HG02759 (cell line): ENCODE measurements around the gene SPRN.
"Not testable (repeated sequence)": the region's sequence is repeated elsewhere in the genome, so short reads cannot be mapped to it uniquely, and the experiment has no call there.

Experiments used
- ATAC-seq: cut with Tn5 transposase; IDR thresholded peaks from one replicate; pipeline ENCODE4 v1.9.1; 2021; ENCODE audit warnings: mild to moderate bottlenecking, moderate library complexity; ENCODE audit not compliant: unreplicated experiment

Gene SPRN, protein sequence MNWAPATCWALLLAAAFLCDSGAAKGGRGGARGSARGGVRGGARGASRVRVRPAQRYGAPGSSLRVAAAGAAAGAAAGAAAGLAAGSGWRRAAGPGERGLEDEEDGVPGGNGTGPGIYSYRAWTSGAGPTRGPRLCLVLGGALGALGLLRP

GRCh38 chr10:133424601-133425000 is at the start of gene SPRN:
TSS of gene SPRN (minus strand) at chr10:133424625. CDS start at chr10:133423681, 944 bp downstream.
- ATAC-seq, result not testable (repeated sequence)

DNA sequence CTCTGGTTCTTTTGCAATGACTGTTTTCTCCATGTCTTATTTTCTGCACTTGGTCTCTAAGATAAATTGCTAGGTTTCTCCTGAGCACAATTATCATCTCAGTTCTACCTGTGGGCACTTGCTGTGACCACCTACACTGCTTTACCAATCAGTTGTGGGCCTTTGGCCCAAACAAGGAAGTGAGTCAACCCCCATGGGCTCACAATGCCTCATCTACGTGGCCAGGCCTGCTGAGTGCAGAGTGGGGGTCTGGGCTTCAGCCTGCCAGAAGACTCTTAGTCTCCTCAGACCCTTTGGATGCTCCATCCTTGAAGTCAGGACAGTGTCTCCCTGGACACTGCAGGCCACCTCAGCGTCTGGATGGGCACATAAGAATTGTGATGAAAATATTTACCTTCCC is 49.6 kb upstream of the SPRN start:
- ATAC-seq, result no peak

- ATAC-seq, result no peak
Observed at GRCh38 chr10:133473270-133473669, 48.8 kb upstream of the SPRN start.

- no peak for ATAC-seq
Observed at GRCh38 chr10:133471300-133472109, 47.1 kb upstream of the SPRN start.

DNA sequence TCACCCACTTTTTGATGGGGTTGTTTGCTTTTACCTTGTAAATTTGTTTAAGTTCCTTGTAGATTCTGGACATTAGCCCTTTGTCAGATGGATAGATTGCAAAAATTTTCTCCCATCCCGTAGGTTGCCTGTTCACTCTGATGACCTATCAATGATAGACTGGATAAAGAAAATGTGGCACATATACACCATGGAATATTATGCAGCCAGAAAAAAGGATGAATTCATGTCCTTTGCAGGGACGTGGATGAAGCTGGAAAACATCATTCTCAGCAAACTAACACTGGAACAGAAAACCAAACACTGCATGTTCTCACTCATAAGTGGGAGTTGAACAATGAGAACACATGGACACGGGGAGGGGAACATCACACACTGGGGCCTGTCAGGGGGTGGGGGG is 44.8 kb upstream of the SPRN start:
- ATAC-seq, result not testable (repeated sequence)

- no peak for ATAC-seq
Observed at GRCh38 chr10:133467286-133467911, 43.0 kb upstream of the SPRN start.

DNA sequence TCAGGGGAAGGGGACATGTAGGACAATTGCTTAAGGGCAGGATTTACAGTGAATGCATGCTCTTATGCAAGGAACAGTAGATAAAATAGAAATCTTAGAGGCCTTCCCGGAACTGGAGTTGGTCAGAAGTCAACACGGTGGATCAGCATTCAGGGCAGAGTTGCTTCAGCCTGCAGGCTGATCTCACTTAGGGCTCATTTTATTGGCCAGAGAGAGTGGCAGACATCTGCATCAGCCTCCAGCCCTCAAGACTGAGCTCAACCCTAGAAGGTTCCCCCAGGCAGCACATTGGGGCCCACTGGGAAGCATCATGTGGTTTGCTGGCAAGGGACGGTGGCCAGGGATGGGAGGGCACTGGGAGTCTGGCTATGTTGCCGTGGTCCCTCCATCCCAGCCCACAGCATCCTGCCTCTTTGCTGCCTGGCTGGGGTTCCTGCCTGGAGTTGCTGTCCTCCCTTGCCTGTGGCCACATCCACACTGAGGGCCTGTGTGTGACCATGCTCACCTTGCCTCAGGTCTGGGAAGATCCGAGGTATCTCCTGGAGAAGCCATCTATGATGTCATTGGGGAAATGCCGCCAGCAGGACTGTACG is 42.4 kb upstream of the SPRN start:
- ATAC-seq, result no peak

DNA sequence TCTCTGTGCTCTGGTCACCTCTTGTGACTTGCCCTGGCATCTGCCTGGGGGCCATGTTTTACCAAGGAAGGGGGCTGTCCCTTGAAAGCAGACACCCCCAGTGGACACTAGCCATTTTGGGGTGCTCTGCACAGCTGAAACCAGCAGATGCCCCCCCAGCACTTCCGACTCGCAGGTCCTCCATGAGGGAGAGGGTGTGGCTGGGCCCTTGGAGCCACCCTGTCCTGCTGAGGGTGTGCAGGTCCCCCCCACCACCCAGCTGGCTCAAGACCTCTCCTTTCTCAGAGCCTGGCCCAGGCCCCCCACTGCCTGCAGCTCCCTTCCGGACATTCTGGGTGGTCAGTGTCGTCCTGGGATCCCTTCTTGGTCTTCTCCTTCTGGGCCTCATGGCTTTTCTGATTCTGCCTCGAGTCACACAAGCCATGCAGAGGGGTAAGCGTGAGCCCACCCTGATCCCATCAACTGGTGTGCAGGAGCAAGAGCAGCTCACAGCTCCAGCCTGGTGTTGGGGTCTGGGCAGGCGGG is 41.6 kb upstream of the SPRN start:
- ATAC-seq, result no peak

DNA sequence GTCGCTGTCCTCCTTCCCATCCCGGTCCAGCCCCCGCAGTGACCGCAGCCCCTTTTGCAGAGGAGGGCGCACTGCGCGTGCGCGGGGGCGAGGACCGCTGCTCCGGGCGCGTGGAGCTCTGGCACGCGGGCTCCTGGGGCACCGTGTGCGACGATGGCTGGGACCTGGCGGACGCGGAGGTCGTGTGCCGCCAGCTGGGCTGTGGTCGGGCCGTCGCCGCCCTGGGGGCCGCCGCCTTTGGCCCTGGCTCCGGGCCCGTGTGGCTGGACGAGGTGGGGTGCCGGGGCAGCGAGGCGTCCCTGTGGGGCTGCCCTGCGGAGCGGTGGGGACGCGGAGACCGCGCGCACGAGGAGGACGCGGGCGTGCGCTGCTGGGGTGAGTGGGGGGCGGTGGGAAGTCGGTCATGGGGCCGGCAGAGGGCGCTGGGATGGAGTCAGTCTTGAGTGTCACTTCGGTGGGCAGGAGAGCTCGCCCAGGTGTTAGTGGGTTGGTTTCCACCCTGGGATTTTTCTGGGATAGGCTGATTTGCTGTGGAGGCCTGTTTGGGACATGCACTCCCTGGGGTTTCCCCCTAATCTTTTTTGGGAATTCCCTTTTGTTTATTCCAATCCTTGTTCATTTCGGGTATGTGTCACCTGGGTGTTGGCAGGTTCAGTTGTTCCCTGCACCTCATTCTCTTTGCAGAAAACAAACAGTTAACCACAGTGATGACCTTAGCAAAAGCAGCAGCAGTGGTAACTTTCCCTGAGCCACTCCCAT is 40.9 kb upstream of the SPRN start:
- ATAC-seq, result no peak

- ATAC-seq, result no peak
Observed at GRCh38 chr10:133464582-133465031, 40.2 kb upstream of the SPRN start.

DNA sequence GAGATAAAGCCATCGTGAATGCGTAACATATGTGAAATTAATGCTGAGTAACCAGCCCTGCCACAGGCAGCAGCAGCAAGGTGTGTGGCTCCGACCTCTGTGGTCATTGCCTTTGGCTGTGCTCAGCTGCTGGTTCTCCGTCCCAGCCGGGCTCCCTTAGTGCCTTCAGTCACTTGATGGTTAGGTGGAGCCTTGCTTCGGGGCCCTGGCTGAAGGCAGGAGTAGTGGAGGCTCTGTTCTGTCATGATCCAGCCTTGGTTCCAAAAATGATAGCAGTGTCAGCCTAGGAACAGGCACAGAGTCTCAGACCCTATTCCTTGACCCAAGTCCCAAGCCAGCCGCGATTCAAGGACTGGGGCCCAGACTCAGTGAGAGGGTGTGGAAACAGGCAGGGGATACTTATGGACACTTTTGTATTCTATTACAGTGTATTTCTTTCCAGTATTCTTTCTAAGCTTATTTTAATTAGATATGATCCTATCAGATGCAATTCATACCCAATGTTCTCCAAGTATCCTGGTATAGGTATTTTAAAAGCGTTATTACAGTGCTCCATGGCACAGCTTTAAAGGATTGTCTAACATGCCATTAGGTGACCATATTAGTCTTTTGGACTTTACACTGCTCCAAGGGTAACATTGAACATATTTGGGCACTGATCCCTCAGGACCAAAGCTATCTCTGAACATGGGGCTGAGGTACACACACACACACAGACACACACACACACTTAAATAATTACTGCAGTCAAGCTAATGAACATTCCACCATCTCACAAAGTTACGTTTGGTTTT is 38.3 kb upstream of the SPRN start:
- ATAC-seq, result no peak

DNA sequence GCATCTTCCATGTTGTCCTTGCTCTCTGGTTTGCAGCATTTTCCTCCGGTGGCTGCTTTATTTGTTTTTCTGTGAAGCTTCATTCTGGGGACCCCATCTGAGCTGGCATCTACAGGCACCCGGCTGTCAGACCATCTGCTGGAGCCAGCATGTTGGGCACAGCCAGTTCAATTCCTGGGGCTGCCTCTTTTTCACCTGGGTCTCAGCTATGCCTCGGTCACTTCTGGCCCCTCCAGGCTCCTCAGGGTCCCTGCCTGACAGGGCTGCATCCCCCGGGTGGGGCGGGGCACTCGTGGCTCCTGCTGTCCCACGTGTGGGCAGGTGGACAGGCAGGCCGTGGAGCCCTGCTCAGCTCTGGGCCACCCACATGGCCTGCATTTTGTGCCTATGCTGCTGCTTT is 37.4 kb upstream of the SPRN start:
- ATAC-seq, result no peak

DNA sequence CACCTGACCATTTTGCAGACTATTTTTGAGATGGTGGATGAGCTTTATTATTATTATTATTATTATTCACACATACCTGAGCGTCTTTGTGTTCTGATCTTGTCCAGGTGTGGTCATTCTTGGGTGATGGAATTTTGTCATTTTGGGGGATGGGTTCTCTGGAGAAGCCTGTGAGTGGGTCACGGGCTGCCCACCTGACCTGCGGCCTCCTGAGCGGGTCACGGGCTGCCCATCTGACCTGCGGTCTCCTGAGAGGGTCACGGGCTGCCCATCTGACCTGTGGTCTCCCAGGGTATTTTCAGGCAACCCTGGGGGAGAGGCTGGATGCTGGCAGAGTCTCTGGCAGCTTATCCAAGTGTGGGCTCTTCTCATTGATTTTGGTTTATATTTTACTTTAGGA is 36.6 kb upstream of the SPRN start:
- ATAC-seq, result no peak

GRCh38 chr10:133460208-133460769 is 35.9 kb upstream of the SPRN start:
- no peak for ATAC-seq

DNA sequence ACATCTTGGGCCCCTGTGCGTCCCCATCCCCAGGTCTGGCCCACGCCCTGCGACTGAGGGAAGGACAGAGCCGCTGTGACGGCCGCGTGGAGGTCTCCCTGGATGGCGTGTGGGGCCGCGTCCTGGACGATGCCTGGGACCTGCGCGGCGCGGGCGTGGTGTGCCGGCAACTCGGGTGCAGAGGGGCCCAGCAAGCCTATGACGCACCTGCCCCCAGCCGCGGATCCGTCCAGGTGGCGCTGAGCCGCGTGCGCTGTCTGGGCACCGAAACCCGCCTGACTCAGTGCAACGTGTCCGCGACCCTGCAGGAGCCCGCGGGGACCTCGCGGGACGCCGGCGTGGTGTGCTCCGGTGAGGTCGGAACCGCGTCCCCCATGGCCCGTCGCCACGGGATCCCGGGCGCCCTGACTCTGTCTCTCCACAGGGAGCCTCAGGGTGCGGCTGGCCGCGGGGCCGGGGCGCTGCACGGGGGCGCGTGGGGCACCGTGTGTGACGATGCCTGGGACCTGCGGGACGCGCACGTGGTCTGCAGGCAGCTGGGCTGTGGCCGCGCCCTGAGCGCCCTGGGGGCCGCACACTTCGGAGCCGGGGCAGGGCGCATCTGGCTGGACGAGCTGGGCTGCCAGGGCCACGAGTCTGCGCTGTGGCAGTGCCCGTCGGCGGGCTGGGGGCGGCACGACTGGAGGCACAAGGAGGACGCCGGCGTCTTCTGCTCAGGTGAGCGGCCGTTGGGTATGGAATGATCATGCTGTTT is 35.2 kb upstream of the SPRN start:
- no peak for ATAC-seq

GRCh38 chr10:133458710-133459453 is 34.5 kb upstream of the SPRN start:
- ATAC-seq, result no peak

DNA sequence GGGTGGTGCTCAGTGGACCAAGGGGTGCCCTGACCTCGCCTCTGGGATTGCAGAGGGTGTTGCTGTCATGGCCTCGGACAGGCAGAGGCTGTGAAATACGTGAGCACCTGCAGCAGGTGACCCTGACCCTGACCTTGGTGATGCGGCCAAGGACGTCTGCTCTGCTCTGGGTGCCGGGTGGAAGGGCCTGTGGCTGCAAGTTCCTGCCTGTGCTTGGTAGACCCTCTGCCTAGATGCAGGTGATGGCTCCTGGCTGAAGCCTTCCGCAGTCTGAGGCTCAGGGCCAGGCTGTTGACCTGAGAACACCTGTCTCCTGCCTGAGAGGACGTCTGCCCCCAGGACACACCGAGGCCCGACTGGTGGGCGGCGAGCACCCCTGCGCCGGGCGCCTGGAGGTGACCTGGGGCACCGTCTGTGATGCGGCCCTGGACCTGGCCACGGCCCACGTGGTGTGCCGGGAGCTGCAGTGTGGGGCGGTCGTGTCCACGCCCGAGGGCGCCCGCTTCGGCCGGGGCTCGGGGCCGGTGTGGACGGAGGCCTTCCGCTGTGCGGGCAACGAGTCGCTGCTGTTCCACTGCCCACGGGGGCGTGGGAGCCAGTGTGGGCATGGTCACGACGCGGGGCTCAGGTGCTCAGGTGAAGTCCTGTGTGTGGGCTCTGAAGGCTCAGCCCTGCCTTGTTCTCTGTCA is 33.7 kb upstream of the SPRN start:
- no peak for ATAC-seq
